Measurements from ENCODE around the gene TRIM67.
"Not testable (repeated sequence)": the region's sequence is repeated elsewhere in the genome, so short reads cannot be mapped to it uniquely, and the experiment has no call there.

TRIM67 gene

DNA sequence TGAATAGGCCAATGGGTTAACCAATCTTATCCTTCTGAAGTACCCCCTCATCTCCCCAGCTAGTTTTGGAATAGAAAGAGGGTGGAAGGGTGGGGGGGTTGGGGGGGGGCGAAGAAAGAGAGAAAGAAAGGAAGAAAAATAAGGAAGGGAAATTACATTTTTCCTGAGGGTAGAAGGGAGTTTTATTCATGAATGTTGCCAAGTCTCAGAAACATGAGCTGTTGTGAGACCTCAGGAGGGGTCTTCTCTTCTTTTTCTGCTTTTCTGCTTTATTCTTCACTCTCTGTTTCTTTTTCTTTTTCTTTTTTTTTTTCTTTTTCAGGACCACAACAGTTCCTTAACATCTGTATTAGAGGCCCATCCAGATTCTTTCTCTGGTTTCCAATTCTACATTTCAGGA lies 6.0 kb upstream of the TRIM67 start:
- TF ChIP-seq ZFP30 (CRISPR knock-in tag; IDR thresholded peaks at IDR 0.05), result no peak
- no peak for TF ChIP-seq TCF4 (CRISPR knock-in tag; IDR thresholded peaks at IDR 0.05; ENCODE audit: borderline replicate concordance)
- no peak for TF ChIP-seq CSDC2 (CRISPR knock-in tag; IDR thresholded peaks at IDR 0.05)
- no peak for TF ChIP-seq ISL1 (CRISPR knock-in tag; IDR thresholded peaks at IDR 0.05)
- no peak for ATAC-seq

DNA sequence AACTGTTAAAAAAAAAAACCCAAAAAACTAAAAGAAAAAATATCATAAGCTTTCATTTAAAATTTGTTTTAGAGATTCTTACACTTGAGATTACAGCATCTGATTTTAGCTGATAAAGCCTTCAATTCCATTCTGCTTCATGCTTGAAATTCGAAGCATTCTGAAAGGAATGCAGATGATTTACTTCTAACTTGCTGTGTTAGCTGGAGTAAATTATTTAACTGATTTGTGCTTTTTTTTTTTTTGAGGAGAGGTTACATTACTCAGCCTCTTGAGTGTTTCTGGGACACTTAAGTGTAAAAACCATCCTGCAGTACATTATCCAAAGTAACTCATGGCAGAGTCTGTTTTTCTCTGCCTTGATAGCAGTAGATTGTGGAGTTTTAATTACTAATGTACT lies 4.5 kb upstream of the TRIM67 start:
- no peak for ATAC-seq
- TF ChIP-seq GLIS3 (CRISPR knock-in tag; IDR thresholded peaks at IDR 0.05) (no peak), ZNF565 (CRISPR knock-in tag; conservative IDR thresholded peaks at IDR 0.05; ENCODE audit: low read depth) (no peak), ESRRG (CRISPR knock-in tag; IDR thresholded peaks at IDR 0.05) (no peak), ISL1 (CRISPR knock-in tag; IDR thresholded peaks at IDR 0.05) (peak; percentile 72), ZFP3 (CRISPR knock-in tag; IDR thresholded peaks at IDR 0.05) (no peak), PPARA (CRISPR knock-in tag; IDR thresholded peaks at IDR 0.05; ENCODE audit: borderline replicate concordance) (no peak)

DNA sequence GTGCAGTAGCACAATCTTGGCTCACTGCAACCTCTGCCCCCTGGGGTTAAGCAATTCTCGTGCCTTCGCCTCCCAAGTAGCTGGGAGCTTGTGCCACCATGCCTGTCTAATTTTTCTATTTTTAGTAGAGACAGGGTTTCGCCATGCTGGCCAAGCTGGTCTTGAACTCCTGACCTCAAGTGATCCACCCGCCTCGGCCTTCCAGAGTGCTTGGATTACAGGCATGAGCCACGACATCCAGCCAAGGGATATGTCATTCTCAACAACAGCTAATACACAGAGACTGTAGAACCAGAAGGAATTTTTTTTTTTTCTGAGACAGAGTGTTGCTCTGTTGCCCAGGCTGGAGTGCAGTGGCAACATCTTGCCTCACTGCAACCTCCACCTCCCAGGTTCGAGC lies 3.7 kb upstream of the TRIM67 start:
- not testable (repeated sequence) for ATAC-seq

DNA sequence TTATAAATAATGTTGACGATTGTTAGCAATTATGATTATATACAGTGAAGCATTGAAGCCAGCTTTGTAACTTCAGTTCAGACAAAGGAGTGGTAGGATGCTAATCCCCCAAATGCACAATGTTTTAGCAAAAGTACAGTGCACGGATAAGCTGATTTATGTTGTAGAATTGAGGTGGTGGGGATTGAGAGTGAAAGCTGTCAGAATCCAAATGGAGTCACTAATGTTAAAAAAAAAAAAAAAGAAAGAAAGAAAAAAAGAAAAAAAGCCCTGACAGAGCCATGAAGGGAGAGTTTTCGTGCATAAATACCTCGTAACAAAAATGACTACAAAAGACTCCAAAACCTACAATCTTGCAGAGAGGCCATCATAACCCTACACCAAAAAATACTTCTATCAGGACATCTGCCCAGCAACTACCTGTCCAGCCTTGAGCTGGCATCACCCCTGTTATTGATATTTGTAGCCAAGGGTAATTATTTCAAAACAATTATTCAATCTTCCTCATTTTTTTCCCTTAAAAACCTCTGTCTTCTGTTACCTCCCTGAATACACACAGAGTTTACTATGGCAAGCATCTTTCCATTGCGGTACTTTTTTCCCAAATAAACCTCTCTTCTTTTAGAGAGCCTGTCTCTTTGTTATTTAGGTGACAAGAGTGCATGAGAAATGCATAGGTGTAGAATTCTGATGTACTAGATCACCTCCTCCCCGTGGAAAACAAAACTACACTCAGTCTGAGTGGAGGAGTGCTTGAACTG lies 2.5 kb upstream of the TRIM67 start:
- TF ChIP-seq ZC3H10 (CRISPR knock-in tag; IDR thresholded peaks at IDR 0.05), result no peak
- no peak for TF ChIP-seq ISL1 (CRISPR knock-in tag; IDR thresholded peaks at IDR 0.05)
- TF ChIP-seq ZNF70 (CRISPR knock-in tag; IDR thresholded peaks at IDR 0.05), result no peak
- no peak for TF ChIP-seq ARNTL (CRISPR knock-in tag; IDR thresholded peaks at IDR 0.05; ENCODE audit: borderline replicate concordance, low read depth)
- no peak for TF ChIP-seq CSDC2 (CRISPR knock-in tag; IDR thresholded peaks at IDR 0.05)
- TF ChIP-seq TOX (CRISPR knock-in tag; IDR thresholded peaks at IDR 0.05; ENCODE audit: borderline replicate concordance), result no peak
- no peak for TF ChIP-seq GLIS3 (CRISPR knock-in tag; IDR thresholded peaks at IDR 0.05)
- TF ChIP-seq ZFP30 (CRISPR knock-in tag; IDR thresholded peaks at IDR 0.05), result no peak
- TF ChIP-seq, protein P1, sequence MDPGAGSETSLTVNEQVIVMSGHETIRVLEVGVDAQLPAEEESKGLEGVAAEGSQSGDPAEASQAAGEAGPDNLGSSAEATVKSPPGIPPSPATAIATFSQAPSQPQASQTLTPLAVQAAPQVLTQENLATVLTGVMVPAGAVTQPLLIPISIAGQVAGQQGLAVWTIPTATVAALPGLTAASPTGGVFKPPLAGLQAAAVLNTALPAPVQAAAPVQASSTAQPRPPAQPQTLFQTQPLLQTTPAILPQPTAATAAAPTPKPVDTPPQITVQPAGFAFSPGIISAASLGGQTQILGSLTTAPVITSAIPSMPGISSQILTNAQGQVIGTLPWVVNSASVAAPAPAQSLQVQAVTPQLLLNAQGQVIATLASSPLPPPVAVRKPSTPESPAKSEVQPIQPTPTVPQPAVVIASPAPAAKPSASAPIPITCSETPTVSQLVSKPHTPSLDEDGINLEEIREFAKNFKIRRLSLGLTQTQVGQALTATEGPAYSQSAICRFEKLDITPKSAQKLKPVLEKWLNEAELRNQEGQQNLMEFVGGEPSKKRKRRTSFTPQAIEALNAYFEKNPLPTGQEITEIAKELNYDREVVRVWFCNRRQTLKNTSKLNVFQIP (CRISPR knock-in tag; IDR thresholded peaks at IDR 0.05; ENCODE audit: borderline replicate concordance, low read depth), result no peak
- TF ChIP-seq ZNF565 (CRISPR knock-in tag; conservative IDR thresholded peaks at IDR 0.05; ENCODE audit: low read depth), result no peak
- ATAC-seq, result no peak

DNA sequence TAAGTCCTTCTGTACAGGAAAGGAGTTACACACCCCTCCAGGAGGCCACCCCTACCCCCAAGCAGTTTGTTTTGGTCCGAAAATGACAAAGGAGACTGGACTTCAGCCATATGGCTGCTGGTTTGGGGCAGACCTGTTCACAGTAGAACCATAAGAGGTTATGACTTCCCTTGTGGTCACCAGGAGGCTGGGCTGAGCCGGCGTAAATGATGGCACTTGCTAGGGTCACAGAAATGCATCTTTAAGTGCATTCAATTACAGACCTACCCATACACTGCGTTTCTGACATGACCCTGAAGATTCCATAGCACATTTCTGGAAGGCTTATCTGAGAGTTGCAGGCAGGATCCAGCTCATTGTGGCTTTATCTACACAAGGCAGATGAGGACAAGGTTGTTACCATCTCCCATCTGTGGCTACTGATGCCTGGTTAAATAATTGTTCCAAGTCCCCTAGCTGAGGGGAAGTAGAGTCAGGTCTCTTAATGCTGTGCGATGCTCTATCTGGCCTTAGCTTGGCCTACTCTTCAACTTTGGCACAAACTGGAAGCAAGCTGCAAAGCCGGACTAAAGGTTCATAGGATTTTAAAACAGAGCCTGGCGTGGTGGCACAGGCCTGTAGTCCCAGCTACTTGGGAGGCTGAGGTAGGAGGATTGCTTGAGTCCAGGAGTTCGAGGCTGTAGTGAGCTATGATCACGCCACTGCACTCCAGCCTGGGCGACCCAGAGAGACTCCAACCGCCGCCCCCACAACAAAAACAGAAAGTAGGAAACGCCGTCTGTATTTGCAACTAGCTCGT lies 1.7 kb upstream of the TRIM67 start:
- TF ChIP-seq ESRRG (CRISPR knock-in tag; IDR thresholded peaks at IDR 0.05), result no peak
- no peak for TF ChIP-seq BACH2 (CRISPR knock-in tag; IDR thresholded peaks at IDR 0.05; ENCODE audit: borderline replicate concordance)
- TF ChIP-seq ARNTL (CRISPR knock-in tag; IDR thresholded peaks at IDR 0.05; ENCODE audit: borderline replicate concordance, low read depth), result no peak
- TF ChIP-seq TCF4 (CRISPR knock-in tag; IDR thresholded peaks at IDR 0.05; ENCODE audit: borderline replicate concordance), result no peak
- no peak for TF ChIP-seq ZFP30 (CRISPR knock-in tag; IDR thresholded peaks at IDR 0.05)
- no peak for TF ChIP-seq ISL1 (CRISPR knock-in tag; IDR thresholded peaks at IDR 0.05)
- no peak for TF ChIP-seq ZNF8 (CRISPR knock-in tag; IDR thresholded peaks at IDR 0.05)
- no peak for TF ChIP-seq GLIS3 (CRISPR knock-in tag; IDR thresholded peaks at IDR 0.05)
- TF ChIP-seq ZC3H10 (CRISPR knock-in tag; IDR thresholded peaks at IDR 0.05), result no peak
- TF ChIP-seq RARB (CRISPR knock-in tag; IDR thresholded peaks at IDR 0.05), result no peak
- TF ChIP-seq, protein P1 (CRISPR knock-in tag; IDR thresholded peaks at IDR 0.05; ENCODE audit: borderline replicate concordance, low read depth), result no peak
- TF ChIP-seq, protein P2, sequence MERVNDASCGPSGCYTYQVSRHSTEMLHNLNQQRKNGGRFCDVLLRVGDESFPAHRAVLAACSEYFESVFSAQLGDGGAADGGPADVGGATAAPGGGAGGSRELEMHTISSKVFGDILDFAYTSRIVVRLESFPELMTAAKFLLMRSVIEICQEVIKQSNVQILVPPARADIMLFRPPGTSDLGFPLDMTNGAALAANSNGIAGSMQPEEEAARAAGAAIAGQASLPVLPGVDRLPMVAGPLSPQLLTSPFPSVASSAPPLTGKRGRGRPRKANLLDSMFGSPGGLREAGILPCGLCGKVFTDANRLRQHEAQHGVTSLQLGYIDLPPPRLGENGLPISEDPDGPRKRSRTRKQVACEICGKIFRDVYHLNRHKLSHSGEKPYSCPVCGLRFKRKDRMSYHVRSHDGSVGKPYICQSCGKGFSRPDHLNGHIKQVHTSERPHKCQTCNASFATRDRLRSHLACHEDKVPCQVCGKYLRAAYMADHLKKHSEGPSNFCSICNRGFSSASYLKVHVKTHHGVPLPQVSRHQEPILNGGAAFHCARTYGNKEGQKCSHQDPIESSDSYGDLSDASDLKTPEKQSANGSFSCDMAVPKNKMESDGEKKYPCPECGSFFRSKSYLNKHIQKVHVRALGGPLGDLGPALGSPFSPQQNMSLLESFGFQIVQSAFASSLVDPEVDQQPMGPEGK (CRISPR knock-in tag; IDR thresholded peaks at IDR 0.05; ENCODE audit: borderline replicate concordance), result no peak
- TF ChIP-seq, protein P3, sequence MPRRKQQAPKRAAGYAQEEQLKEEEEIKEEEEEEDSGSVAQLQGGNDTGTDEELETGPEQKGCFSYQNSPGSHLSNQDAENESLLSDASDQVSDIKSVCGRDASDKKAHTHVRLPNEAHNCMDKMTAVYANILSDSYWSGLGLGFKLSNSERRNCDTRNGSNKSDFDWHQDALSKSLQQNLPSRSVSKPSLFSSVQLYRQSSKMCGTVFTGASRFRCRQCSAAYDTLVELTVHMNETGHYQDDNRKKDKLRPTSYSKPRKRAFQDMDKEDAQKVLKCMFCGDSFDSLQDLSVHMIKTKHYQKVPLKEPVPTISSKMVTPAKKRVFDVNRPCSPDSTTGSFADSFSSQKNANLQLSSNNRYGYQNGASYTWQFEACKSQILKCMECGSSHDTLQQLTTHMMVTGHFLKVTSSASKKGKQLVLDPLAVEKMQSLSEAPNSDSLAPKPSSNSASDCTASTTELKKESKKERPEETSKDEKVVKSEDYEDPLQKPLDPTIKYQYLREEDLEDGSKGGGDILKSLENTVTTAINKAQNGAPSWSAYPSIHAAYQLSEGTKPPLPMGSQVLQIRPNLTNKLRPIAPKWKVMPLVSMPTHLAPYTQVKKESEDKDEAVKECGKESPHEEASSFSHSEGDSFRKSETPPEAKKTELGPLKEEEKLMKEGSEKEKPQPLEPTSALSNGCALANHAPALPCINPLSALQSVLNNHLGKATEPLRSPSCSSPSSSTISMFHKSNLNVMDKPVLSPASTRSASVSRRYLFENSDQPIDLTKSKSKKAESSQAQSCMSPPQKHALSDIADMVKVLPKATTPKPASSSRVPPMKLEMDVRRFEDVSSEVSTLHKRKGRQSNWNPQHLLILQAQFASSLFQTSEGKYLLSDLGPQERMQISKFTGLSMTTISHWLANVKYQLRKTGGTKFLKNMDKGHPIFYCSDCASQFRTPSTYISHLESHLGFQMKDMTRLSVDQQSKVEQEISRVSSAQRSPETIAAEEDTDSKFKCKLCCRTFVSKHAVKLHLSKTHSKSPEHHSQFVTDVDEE (CRISPR knock-in tag; IDR thresholded peaks at IDR 0.05), result no peak
- TF ChIP-seq, protein P4, sequence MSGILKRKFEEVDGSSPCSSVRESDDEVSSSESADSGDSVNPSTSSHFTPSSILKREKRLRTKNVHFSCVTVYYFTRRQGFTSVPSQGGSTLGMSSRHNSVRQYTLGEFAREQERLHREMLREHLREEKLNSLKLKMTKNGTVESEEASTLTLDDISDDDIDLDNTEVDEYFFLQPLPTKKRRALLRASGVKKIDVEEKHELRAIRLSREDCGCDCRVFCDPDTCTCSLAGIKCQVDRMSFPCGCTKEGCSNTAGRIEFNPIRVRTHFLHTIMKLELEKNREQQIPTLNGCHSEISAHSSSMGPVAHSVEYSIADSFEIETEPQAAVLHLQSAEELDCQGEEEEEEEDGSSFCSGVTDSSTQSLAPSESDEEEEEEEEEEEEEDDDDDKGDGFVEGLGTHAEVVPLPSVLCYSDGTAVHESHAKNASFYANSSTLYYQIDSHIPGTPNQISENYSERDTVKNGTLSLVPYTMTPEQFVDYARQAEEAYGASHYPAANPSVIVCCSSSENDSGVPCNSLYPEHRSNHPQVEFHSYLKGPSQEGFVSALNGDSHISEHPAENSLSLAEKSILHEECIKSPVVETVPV (CRISPR knock-in tag; IDR thresholded peaks at IDR 0.05), result no peak
- no peak for ATAC-seq

All from SK-N-SH treated with all-trans-retinoic acid at 6 μM for 48 hours (cell line).